Measurements from ENCODE around the gene RAI1.

RAI1 gene

DNA sequence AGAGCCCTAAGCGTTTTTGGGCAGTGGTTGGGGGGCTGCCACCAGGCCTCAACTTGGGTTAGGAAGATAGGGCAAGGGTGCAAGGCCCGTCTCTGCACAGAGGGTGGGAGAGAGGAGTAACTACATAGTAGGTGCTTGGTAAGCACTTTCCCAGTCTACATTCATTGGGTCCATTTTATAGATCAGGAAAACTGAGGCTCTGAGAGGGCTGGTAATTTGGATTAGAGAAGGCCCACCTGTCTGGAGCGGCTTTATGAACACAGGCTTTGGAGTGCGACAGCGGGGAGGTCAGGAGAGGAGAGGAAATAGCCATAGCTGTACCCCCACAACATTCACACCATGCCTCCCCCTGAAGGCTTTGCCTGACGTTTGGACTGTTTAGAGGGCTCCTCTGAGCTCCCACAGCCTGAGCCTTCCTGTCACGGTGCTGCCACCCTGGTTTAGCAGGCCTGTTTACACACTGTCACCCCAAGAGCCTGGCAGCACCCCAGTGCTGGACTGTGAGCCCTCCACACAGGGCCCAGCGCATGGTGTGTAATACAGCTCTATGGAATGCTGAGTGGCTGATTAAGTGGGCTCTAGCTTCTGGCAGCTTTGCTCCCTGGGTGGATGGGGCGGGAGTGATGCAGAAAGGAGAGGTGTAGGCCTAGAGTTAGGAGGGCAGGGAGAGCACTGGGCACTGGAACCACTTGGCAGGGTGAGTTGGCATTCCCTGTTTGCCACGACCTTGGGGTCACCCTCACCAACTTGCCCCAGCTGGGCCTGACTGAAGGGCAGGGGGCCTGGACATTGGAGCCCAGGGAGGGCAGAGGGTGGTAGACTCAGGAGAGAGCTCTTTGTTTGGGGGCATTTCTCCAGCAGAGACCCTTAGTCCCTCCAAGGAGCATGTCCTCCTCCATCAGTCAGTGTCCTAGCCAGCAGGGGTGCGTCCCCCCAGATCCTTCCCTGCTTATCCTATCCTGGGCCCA, 73.7 kb downstream of the RAI1 start:
- DNase-seq = no peak

GRCh38 chr17:17755715-17756114, 74.5 kb downstream of the RAI1 start:
- DNase-seq = no peak

- no peak for DNase-seq
Measured at GRCh38 chr17:17757391-17757791, 76.1 kb downstream of the RAI1 start.

DNA sequence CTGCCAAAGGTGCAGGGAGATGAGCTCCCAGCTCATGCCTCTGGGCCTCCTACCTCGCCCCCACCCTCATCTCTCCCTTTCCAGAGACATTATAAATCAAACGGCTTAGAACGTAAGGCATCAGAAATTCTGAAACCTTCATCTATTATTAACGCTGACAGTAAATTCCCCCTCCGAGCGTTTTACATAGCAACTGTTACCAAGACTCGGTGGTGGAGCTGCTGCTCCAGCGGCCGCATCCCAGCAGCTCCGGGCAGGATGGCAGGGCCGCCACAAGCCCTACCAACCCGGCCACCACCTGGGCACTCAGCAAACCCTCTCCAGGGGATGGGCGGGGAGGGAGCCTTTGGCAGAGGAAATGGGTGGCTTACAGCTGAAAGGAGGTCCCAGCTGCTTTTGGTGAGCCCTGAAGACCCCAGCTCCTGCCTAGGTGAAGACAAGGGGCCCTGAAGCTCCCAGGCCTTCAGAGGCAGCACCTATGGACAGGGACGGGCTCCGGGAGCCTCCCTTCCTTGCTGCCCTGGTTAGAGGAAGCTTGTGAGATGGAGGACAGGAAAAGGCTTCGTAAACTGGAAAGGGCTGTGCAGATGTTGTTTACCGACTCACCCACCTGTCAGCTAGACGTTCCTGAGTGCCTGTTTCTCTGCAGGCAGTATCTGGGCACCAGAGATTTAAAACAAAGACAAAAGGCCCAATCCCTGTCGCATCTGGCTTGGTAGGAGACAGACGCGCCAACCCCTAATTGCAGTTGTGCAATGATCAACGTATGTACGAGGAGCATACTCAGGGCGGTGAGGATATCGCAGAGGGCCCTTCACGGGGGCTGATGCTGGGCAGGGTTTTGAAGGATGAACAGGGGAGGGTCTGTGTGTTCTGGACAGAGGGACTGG, 76.9 kb downstream of the RAI1 start:
- DNase-seq = no peak

- no peak for DNase-seq
Measured at GRCh38 chr17:17758941-17759563, 77.8 kb downstream of the RAI1 start.

DNA sequence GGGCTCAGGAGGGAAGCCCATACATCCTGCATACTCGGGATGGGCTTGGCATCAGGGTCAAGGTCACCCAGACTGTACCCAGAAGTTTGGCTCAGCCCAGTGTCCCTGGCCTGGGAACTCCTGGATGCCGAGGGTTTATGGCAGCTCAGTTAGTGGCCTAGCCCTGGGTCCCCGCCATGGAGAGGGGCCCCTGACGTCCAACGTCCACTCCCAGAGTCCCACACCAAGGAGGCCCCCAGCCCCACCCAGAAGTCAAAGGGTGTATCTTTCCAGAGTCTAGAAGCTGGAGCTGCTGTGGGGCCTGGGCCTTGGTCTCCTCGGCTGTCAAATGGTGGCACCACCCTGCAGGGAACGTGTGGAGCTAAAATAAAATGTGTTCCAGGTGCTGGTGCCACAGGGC, 79.1 kb downstream of the RAI1 start:
- DNase-seq = no peak

DNA sequence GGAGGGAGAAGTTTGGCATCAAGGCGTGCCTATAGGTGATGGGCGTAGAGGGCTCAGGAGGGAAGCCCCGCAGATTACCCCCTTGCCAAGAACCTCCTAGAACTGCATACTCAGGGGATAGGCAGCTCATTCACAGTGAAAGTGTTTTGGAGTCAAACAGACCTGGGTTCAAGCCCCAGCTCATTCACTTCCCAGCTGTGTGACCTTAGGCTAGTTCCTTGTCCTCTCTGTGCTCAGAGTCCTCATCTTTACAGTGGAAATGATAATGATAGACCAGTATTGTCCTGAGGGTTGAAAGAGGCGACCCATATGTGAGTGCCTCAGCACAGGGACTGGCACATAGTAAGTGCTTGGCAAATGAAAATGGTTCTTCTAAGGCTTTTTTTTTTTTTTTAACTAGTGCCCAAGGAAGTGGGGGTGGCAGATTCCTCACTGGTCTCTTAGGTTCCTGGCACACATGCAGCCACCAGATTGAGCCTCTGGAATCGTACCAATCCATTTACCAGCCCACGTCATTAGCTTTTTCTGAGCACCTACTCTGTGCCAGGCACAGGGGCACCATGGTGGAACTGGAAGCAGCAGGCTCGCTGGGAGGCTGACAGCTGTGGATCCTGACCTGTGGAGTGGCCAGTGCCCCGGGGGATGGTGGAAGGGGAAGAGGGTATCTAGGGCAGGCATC, 79.8 kb downstream of the RAI1 start:
- DNase-seq = no peak

DNA sequence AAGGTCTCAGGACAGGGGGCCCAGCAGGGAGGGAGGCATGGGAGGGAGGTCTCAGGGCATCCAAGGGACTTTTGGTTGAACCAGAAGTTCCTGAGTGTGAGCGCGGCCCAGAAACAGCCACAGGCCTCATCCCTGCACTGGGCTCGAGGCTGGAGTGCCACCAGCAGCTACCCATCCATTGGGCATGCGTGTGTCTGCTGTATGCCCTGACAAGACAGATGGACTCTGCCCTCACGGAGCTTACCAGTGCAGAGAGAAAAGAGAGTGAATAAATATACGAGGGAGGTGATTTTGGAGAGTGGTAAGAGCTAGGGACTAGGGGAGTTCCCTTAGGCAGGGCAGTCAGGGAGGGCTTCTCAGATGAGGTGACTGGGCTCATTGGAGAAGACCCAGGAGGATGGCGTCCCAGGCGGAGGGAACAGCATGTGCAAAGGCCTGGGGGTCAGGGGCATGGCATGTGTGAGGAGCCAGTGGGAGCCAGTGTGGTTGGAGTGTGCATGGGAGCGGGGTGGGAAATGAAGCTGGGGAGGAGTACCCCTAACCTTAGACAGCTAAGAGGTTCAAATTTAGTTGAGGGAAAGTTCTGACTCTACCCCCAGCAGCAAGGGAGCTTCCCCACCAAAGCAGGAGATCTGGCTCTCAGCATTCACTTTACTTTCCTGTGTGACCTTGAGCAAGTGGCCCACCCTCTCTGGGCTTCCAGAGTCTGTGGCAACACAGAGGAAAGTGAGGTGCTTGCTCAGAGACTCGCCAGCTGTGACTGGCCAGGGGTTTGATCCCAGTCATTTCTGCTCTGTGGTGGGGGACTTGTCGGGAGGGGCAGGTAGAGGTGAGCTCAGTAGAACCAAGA, 80.9 kb downstream of the RAI1 start:
- no peak for DNase-seq

DNA sequence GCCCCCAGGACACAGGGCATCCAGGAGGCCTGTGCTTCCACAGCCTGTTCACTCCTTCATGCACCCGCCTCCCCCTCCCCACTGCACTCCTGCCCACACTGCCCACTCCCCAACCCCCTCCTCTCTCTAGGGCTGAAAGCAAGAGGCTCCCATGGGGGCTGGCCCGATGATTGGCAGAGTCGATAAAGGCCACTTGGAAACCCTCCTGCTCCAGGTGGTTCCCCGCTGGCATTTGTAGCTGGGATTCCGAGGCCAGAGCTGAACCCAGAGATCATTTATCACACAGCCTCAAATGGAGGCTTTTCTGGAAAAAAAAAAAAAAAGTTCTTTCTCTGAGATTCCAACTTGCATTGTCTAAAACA, 81.5 kb downstream of the RAI1 start:
- DNase-seq = no peak

DNA sequence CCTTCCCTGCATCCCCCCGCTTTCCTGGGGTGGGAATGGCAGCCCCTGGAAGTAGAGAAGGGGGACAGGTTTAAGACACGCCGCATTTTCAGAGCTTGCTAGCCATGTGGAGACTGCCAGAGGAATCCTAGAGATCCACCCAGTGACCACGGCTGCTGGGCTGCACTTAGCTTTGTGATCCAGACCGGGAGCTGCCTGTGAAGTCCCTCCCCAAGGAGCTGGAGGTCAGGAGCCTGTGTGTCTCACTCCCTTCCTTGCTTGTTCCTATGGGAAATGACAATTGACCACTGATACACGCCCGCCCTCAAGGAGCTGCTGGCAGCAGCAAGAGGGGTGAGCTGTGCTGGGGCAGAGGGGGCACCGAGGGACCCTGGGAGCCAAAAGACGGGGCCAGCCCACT, 81.9 kb downstream of the RAI1 start:
- DNase-seq = no peak

DNA sequence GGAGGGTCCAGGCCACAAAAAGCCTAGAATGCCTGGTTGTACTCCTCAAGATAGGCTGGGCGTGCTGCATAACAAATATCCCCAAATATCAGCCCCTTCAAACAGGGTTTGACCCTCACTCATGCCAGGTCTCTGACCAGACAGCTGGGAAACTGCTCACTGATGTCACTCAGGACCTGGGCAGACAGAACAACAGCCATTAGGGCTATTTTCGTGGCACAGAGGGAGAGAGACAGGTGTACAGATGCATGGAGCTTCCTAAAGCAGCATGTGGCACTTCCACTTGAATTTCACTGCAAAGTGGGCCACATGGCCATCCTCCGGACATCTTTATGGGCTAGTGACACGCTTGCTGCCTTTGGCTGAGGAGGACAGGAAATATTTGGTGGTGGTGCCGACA, 82.5 kb downstream of the RAI1 start:
- no peak for DNase-seq

GRCh38 chr17:17765359-17766076, 84.3 kb downstream of the RAI1 start:
- DNase-seq = no peak

DNA sequence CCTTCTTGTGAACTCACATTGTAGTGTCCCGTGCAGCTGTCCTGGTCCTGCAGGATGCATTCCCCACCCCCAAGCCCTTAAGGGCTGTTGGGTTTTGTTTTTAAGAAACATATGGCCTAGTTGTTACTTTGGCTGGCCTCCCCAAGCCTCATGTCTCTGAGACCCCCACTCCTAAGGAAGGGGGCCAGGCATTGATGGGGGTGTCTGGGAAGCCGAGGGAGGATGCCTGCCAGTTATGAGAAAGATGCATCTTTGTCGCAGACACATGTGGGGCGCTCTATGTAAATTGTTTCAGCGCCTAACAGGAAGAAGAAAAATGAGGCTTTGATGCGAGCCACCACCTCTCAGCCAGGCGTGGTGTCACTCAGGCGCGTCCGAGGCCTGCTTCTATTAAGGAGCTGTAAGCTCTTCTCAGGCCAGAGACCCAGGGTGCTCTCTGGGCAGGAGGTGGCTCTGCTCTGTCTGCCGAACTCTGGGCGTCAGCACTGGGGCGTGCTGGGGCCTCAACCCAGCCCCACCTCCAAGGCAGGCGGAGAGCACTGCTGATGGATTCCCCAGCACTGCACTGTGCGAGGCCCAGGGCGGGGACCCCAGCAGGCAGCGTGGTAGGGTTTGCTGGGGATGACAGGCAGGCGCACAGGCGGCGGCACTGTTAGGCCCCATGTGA, 85.0 kb downstream of the RAI1 start:
- DNase-seq = no peak

- no peak for DNase-seq
Measured at GRCh38 chr17:17766744-17767120, 85.5 kb downstream of the RAI1 start.

DNA sequence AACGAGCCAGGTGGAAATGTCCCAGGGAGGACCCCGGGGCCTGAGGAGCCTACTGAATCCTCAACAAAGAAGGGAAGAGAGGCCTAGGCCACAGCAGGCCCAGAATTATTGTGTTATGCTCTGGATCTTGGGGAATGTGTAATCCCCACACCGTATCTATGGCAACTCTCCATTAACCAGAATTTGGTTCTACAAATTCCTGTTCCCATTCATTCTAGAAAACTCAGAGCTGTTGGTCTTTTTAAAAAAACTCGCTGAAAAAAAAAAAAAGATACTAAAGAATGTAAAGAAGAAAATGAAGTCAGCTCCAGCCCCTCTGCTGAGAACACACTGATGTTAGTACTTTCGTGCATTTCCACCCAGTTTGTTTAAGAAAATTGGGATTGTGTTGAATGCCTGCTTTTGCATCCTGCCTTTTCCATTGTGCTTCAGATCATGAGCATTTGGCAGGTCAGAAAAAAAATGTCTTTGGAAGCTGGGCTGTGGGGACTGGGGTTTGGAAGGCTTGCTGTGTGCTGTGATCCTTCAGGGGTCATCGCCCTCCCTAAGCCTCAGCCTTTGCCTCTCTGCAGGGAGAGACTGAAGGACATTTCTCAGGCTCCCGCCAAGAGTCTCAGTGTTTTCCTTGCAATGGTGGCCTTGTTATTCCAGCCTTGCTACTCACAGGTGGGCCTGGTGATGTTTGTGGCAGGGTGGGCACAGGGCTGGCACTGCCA, 86.1 kb downstream of the RAI1 start:
- no peak for DNase-seq

GRCh38 chr17:17767887-17768418, 86.7 kb downstream of the RAI1 start:
- no peak for DNase-seq

DNA sequence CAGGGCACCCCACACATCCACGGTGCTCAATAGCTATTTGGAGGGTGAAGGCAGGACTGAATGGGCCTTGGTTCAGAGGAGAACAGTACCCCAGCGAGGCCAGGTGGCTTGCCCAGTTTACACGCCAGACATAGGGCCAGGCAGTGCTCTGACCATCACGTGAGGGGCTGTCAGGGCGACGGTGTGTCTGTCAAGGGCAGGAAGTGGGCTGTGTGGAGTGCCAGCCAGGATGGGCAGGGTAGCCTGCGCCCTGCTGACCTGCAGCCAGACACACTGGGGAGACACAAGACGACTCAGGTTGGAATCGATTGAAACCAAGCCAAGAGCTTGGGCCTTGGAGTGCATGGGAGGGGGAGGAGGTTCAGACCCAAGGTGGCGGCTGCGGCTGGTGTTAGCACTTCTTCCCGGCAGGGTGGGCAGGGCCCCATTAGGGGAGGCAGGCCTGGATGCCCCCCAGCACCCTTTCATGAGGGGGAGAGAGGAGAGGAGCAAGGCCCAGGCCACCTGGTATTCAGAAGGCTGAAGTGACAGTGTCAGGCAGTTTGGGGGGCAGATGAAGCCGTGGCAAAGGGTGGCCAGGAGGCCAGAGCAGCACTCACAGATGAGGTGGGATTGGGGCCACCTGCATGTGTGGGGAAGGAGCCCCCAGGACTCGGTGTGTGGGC, 87.3 kb downstream of the RAI1 start:
- no peak for DNase-seq

DNA sequence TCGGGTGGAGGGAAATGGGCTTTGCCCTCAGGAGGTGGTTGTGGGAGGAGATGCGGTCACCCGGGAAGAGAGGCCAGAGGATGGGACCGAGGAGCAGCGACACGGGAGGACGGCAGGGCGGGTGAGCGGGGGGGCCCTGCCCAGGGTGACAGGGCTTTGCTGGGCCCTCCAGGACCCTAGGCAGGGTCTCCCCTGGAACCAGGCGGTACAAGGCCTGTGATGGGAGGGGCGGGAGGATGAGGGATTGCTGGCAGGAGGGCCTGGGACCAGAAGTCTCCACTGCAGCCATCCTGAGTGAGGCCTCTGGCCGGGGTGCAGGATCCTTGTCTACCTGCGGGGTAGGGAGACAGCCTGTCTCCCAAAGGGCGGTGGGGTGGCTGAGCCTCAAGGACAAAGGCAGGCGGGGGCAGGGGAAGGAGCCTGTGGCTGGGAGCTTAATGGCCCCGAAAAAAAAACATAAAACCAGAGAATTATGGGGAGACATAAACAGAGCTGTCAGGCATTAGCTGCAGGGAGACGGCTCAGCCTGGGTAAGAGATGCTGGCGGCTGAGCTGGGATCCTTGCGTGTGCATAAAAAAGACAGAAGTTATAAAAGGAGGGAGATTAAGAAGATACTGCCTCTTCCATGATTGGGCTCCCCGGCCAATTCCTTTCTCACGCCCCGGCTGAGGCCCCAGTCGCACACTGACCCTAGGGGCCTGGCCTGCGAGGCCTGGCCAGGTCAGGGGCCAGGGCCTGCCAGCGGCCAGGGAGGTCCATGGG, 88.8 kb downstream of the RAI1 start:
- no peak for DNase-seq

Data from RPMI8226 (cell line).